Measurements from ENCODE around the gene WDR7.

The WDR7 gene

DNA sequence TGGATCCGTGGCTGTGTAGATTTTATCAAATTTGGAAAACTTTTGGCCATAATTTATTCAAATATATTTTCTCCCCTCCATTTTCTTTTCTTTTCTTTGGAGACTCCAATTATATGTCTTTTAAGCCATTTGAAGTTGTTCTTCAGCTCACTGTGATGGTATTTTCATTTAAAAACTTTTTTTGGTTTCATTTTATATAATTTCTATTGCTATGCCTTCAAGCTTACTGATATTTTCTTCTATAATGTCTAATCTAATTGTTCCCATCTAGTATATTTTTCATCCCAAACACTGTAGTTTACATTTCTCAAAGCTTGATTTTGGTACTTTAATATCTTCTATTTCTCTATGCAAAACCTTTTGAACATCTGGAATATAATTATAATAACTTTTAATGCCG, 72.5 kb downstream of the WDR7 start:
- no peak for DNase-seq

GRCh38 chr18:56726906-56727305, 75.7 kb downstream of the WDR7 start:
- DNase-seq: no peak

GRCh38 chr18:56727399-56727798, 76.2 kb downstream of the WDR7 start:
- DNase-seq: no peak

GRCh38 chr18:56728741-56729140, 77.6 kb downstream of the WDR7 start:
- no peak for DNase-seq

- no peak for DNase-seq
These were observed 87.0 kb downstream of the WDR7 start for GRCh38 chr18:56738184-56738583.

DNA sequence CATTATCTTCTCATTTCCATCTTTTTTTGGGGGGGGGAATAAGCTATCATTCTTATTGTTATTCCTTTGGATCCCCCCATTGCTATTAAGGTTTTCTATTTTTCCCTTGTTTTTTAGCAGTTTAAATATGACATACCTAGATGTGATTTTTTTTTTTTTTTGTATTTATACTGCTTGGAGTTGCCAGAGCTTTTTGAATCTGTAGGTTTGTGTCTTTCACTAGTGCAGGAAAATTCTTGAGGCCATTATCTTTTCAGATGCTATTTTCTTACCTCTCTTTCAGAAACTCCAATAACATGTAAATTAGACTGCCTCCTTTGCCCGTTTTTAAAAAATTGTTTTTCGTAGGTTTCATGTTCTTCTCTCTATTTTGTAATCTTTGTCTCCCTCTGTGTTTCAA, 88.6 kb downstream of the WDR7 start:
- no peak for DNase-seq

- no peak for DNase-seq
These were observed 89.5 kb downstream of the WDR7 start for GRCh38 chr18:56740645-56741044.

DNA sequence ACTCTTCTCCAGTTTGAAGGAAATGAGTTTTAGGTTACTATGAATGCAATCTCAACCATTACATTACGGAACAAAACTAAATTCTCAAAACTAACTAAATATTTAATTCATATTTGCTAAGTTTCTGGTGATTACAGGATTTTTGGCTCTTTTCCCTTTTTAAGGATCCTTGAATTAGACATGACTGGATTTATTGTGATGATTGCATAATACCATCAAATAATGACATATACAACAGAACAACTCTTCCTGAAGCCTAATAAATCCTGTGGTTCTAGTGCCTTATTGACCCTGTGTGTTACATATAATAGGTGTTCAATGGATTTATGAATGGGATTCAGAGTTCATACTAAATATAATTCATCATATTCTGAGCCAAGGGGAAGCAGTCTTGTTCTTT, 90.5 kb downstream of the WDR7 start:
- no peak for DNase-seq

GRCh38 chr18:56743115-56743514, 92.0 kb downstream of the WDR7 start:
- DNase-seq: no peak

DNA sequence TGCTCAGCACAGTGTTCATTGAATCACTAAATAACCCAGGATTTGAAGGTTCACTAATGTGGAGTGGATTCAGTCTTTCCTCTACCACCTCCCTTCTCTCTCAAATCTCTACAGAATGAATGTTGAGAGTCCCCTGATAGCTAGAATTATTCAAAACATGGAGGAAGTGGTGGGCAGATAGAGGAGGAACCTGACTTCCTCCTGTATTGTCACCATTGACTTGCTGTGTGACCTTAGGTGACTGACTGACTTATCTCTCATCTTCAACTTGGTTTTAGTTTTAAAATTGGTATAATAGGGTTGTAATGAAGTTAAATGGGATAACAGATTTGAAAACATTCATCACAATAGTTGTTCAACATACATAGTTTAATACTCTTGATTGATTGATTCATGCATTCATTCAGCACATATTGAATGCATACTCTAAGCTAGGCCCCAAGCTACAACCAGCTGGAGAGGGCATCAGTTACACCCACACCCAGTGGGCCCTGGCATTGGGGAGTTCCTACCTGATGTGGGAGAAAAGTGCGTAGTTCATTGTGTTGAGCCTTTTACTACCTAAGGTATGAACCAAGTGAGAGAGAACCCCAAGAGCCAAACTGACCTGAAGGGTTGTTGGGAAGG, 96.0 kb downstream of the WDR7 start:
- DNase-seq: no peak

DNA sequence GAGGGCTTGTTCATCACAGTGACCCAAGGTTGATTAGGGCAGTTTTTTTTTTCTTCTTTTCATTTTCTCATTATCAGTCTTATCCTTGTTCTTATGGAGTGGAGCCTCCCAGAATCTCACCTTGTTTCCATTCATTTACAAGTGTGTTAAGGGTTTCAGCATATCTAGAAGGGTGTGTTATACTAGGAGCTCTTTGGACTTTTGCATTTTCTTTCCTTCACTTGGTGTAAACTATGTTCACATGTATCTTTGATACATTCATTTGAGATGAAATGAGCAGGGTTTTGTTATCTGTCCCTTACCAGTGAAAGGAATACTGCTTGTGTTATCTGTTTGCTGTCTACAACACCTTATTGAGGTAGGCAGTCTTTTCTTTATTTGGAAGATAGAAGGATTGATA, 96.7 kb downstream of the WDR7 start:
- DNase-seq: no peak

DNA sequence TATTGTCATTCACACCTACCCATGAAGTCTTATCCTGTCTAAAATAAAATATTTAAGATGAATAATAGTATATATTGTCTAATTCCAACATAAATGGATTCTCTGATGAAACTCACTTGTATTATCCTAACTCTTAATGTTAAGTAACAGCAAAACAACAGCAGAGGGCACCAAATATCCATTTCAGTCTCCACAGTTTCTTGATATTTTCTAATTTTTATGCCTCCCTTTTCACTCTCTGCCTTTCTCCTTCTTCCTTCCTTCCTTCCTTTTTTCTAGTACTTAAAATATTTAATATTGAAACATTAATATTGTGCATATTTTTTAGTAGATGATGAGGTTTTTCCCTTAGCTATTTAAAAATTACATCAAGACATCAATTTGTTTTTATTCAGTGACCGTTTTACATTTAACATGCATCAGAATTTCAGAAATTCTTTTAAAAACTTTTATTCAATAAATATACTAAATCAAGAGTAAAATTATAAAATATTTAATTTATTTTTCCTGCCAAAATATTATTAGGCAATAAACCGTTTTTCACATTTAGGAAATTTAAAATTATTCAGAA, 97.6 kb downstream of the WDR7 start:
- peak; percentile 72 for DNase-seq

- DNase-seq: no peak
These were observed 105.8 kb downstream of the WDR7 start for GRCh38 chr18:56756966-56757365.

DNA sequence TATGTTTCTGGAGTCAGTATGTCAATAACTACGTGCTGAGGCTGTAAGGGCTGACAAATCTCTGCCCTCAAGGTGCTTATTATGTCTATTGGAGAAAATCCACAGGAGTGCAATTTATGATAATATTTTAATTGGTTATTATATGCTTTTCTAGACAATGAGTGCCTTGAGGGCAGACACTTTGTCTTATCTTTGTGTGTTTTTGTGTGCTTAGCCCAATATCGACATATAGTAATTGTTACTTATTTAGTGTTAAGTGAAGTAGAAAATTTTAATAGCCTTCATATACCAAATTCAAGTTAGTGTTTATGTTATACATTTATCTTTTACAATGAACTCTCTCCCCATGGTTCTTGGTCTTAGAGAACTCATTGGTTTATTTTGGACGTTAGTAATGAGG, 118.9 kb downstream of the WDR7 start:
- DNase-seq: peak; percentile 99

DNA sequence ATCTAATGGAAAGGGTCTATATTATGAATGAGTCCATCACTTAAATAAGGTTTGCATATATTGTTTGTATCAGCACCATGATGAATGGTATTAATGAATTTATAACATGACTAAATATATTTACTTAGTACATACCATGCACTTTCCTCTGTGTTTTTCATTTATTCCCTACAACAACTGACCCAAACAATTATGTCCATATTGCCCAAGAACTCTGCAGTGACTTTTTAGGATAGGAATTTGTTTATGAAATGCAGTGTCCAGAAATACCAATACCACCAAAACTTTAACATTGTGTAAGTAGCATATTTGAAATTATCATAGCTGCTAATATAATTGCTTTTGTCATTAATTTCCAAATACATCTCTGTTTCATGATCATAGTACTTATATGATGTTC, 119.7 kb downstream of the WDR7 start:
- no peak for DNase-seq

- peak; percentile 77 for DNase-seq
These were observed 124.5 kb downstream of the WDR7 start for GRCh38 chr18:56775701-56776100.

DNA sequence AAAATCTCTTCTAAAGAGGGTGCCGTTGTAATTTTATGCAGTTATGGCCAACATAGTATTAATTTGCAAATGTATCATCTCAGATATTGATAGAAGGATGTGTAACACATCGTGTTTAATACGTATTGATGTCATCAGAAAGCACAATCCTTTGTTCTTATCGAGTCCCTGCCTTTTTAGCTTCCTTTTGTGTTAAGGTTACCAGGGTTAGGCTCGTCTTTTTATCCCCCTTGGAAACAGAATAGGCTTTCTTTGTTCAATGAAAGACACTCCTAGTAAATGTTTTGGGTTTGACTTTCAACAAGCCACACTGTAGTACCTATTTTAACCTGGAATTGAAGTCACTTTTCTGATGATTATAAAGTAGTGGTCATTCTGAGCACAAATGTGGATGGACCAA, 136.2 kb downstream of the WDR7 start:
- DNase-seq: no peak

- no peak for DNase-seq
These were observed 138.1 kb downstream of the WDR7 start for GRCh38 chr18:56789004-56789888.

GRCh38 chr18:56789889-56790180, 138.7 kb downstream of the WDR7 start:
- no peak for DNase-seq

DNA sequence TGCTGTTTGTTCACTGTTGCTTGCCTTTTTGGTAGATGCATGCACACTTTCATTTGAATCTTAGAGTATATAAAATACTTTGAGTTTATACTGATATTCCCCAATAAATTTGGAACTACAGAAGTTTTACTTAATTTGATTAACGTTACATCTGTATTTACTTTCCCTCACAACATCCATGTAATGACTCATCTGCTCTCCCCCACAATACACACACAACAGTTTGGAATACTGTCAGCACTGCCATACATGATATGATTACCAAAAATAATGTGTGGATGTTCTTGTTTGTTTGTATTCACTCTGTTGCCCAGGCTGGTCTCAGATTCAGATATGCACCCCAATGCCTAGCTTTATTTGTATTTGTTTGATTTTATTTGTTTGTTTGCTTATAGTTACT, 144.2 kb downstream of the WDR7 start:
- no peak for DNase-seq

DNA sequence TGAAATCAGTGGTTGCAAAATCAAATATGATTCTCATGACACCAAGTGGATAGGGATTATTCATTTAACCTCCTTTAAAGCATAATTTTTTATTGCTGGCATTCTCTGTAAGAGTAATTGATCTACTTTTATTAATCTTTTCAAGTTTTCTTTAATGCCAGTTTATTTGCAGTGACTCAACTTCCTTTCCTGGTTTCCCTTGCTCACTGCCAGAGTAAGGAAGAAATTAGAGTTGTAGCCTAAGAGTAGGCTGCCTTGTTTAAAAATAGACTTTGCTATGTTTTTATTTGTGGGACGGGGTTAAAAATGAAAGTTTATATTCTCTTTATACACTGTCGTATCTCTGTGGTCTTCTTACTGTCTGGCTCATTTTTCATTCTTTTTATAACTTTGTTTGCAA, 148.6 kb downstream of the WDR7 start:
- DNase-seq: no peak

GRCh38 chr18:56803051-56803450, 151.9 kb downstream of the WDR7 start:
- DNase-seq: no peak

DNA sequence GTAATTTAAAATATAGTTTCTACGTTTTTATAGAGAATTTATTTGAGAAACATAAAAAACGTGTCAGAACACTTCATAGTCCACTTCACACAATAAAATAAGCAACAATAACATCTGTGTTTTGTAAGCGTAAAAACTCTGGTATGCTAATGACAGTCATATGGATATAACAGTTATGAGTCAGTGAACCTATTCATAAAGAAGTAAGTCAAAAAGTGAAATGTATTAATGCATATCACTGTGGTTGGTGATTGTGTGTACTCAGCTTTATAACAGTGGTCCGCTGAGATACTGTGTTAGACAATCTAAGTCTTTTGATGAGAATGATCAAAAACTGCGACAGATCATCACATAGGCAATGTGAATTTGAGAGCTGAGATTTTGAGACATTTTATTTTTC, 153.2 kb downstream of the WDR7 start:
- DNase-seq: no peak

DNA sequence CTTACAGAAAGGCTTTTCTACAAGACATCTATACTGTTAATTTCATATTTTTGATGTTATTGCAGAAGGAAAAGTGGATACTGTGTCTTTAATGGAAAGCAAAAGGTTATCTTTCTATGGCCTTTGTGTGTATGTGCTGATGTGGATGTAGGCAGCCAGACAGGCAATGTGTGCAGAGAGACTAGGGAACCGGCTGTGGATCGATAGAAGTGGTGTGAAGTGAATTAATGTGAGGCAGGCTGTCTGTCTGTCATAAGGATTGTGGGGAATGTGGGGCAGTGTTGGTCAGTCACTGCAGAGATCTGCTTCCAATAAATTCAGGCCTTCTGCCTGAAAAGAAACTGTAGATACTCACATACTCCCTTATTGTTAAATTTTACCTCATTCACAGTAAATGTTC, 156.7 kb downstream of the WDR7 start:
- no peak for DNase-seq

DNA sequence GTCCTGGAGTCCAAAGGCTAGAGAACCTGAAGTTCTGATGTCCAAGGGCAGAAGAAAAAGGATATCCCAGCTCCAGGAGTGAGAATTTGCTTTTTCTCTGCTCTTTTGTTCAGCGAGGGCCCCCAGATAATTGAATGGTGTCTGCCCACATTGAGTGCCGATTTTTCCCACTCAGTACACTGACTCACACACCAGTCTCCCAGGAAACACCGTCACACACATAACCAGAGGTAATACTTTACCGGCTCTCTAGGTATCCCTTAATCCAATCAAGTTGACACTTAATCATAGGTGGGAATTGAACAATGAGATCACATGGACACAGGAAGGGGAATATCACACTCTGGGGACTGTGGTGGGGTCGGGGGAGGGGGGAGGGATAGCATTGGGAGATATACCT, 161.5 kb downstream of the WDR7 start:
- DNase-seq: no peak
